Hepatocyte (in vitro differentiated cells): Measurements from ENCODE around the gene MRPS18B. TPM values are rescaled to one million over a fixed set of nuclear protein-coding genes. Genes with fewer than 3 reads are reported as not detected.

ENCODE experiments used
- DNase-seq: peaks from one replicate; pipeline ENCODE4 v3.0.0-alpha.2; 2016; ENCODE audit warnings: low spot score
- H2AFZ ChIP-seq: fragments of 200-600 bp; sonication (generic); 2 replicates; pipeline ENCODE4 v1.6.0; 2016; ENCODE audit warnings: antibody characterized with exemption, mild to moderate bottlenecking
- H3K27ac ChIP-seq: fragments of 200-600 bp; sonication (generic); 2 replicates; pipeline ENCODE4 v1.5.1; 2016; ENCODE audit warnings: mild to moderate bottlenecking
- H3K27me3 ChIP-seq: fragments of 200-600 bp; sonication (generic); 2 replicates; pipeline ENCODE4 v1.6.1; 2016
- H3K36me3 ChIP-seq: fragments of 200-600 bp; sonication (generic); replicated peaks from 2 replicates; pipeline ENCODE4 v1.5.1; 2016; ENCODE audit warnings: low read depth; ENCODE audit not compliant: insufficient read depth
- H3K4me1 ChIP-seq: fragments of 200-600 bp; sonication (generic); 2 replicates; pipeline ENCODE4 v1.5.1; 2016; ENCODE audit warnings: mild to moderate bottlenecking, moderate library complexity; ENCODE audit not compliant: insufficient read depth
- H3K4me2 ChIP-seq: fragments of 200-600 bp; sonication (generic); 2 replicates; pipeline ENCODE4 v1.6.0; 2016
- H3K4me3 ChIP-seq: fragments of 200-600 bp; sonication (generic); 2 replicates; pipeline ENCODE4 v1.5.1; 2016; ENCODE audit warnings: mild to moderate bottlenecking
- H3K79me2 ChIP-seq: fragments of 200-600 bp; sonication (generic); 2 replicates; pipeline ENCODE4 v1.6.0; 2017; ENCODE audit warnings: mild to moderate bottlenecking
- H3K9me2 ChIP-seq: fragments of 200-600 bp; sonication (generic); replicated peaks from 2 replicates; pipeline ENCODE4 v1.6.0; 2017; ENCODE audit warnings: mild to moderate bottlenecking; ENCODE audit not compliant: insufficient read depth
- H3K9me3 ChIP-seq: fragments of 200-600 bp; sonication (generic); 2 replicates; pipeline ENCODE4 v1.5.1; 2016; ENCODE audit warnings: low read depth, mild to moderate bottlenecking
- H4K20me1 ChIP-seq: fragments of 200-600 bp; sonication (generic); 2 replicates; pipeline ENCODE4 v1.6.0; 2016; ENCODE audit warnings: mild to moderate bottlenecking; ENCODE audit not compliant: insufficient read depth, poor library complexity, severe bottlenecking
- CTCF ChIP-seq: fragments of 200-600 bp; sonication (generic); IDR thresholded peaks from 2 replicates; pipeline ENCODE4 v1.5.1; 2016; ENCODE audit warnings: antibody characterized with exemption, mild to moderate bottlenecking; ENCODE audit not compliant: poor library complexity
- EZH2 ChIP-seq: fragments of 200-600 bp; sonication (generic); IDR thresholded peaks from 2 replicates; pipeline ENCODE4 v1.6.1; 2016; ENCODE audit warnings: antibody characterized with exemption, mild to moderate bottlenecking, borderline replicate concordance
- EZH2phosphoT487 ChIP-seq: fragments of 200-600 bp; sonication (generic); IDR thresholded peaks from one replicate; pipeline ENCODE4 v1.6.1; 2018; ENCODE audit warnings: antibody characterized with exemption, mild to moderate bottlenecking, low read depth, moderate library complexity; ENCODE audit not compliant: unreplicated experiment, severe bottlenecking
- WGBS: methylation state at CpG from one replicate; pipeline ENCODE4 v1.1.6; 2016; ENCODE audit warnings: low lambda C conversion rate; ENCODE audit errors: missing lambda C conversion rate; 5-methylcytosine and 5-hydroxymethylcytosine counted together
- polyA plus RNA-seq: library from polyadenylated mRNA; unstranded; fragments of >200 nt; fragmentation: Nextera tagmentation; extraction: Ambion mirVana; gene quantifications from 2 replicates; pipeline ENCODE4 v1.2.1, GENCODE V29; 2016
- total RNA-seq: library from RNA; depleted of rRNA; stranded (reverse); fragments of >200 nt; gene quantifications from 2 replicates; pipeline ENCODE4 v1.2.3, GENCODE V29; 2014

Gene MRPS18B
- total and polyA plus RNA-seq, 2 experiments from 2014 or later, result 38.7 to 59.4 TPM

DNA sequence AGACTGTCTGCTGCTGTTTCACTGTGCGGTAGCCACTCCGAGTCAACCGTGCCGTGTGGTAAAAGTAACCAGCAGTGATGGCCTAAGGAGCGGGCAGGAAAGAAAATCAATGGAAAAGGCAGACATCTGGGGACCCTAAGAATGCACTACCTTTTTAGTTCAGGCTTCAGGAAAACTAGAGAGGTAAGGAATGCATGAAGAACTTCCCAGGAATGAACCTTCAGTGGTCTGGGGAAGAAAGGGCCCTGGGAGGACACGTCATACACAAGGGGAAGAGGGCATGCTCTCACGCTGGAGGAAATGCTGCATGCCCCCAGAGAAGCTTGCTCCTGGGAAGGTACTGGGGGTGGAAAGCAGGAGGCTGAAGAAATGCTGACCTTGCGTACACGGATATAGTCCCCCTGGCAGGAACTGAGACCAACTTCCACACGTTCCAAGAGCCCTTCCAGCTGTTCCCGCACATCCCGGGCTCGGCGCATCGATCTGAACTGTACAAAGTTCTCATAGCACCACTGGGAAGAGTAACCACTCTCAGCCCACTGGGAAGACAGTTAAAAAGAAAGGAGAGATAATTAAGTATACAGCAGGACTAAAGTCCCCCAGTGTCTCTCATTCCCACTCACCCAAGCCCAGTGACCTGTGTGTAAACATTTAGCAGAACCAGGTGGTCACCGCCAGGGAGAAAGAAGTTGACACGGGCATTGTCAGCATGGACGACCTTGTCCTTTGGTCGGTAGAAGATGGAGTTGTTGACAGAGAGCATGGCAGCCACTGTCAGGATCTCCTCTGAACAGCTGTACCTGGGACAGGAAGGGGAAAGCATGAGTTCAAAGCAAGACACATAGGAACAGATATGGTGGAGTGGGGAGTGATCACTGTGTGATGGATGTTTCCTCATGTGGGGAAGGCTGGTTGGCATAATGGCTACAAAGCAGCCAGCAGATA lies 37.4 kb downstream of the MRPS18B start:
- H3K4me3 ChIP-seq, result no peak overlapping the region
- no peaks in the 10 kb centered on the region for H4K20me1 ChIP-seq
- no peaks in the 10 kb centered on the region for H3K4me1 ChIP-seq
- H3K9me2 ChIP-seq, result no peaks in the 10 kb centered on the region
- H3K36me3 ChIP-seq, result peaks cover 5% of the 10 kb centered on the region
- no peaks in the 10 kb centered on the region for H3K79me2 ChIP-seq
- H3K4me2 ChIP-seq, result no peak overlapping the region
- no peaks in the 10 kb centered on the region for H3K9me3 ChIP-seq
- DNase-seq, result no peak
- no peak for TF ChIP-seq EZH2
- TF ChIP-seq EZH2phosphoT487, result no peak
- no peak for TF ChIP-seq CTCF
- H3K27ac ChIP-seq, result no peak overlapping the region
- whole genome bisulfite sequencing, result 90% methylated on average over 19 of the region's 19 CpGs
- H3K27me3 ChIP-seq, result no peaks in the 10 kb centered on the region
- H2AFZ ChIP-seq, result no peak overlapping the region

- 96% methylated on average over 3 of the region's 3 CpGs for WGBS
- H2AFZ ChIP-seq, result no peak overlapping the region
- H3K27me3 ChIP-seq, result no peaks in the 10 kb centered on the region
- no peak for TF ChIP-seq CTCF
- TF ChIP-seq EZH2, result no peak
- TF ChIP-seq EZH2phosphoT487, result no peak
- no peak for DNase-seq
- H3K4me2 ChIP-seq, result no peak overlapping the region
- H4K20me1 ChIP-seq, result no peaks in the 10 kb centered on the region
- H3K27ac ChIP-seq, result no peak overlapping the region
- no peaks in the 10 kb centered on the region for H3K9me3 ChIP-seq
- H3K4me3 ChIP-seq, result no peak overlapping the region
- H3K36me3 ChIP-seq, result peaks cover 5% of the 10 kb centered on the region
- H3K4me1 ChIP-seq, result no peaks in the 10 kb centered on the region
- no peaks in the 10 kb centered on the region for H3K9me2 ChIP-seq
- no peaks in the 10 kb centered on the region for H3K79me2 ChIP-seq
Measured at GRCh38 chr6:30655743-30656094, 38.1 kb downstream of the MRPS18B start.

DNA sequence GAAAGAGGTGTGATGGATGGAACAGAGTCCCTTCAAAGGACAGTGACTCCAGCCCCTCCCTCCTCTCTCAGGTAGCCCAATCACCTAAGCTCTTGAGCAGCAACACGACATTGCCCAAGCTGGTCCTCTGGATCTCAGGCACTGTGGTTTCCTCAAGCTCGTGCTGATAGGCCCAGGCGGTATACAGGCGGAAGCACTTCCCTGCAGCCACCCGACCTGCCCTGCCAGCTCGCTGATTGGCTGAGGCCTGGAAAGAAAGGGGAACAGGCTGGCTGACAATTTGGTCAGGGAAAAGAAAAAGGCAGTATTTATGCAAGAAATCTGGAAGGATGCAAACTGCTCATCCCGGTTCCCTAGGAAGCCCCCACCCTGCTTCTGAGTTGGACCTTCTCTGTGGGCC lies 38.9 kb downstream of the MRPS18B start:
- WGBS, result 87% methylated on average over 7 of the region's 7 CpGs
- Histone ChIP-seq H3K9me2 (no peaks in the 10 kb centered on the region), H3K4me3 (no peak overlapping the region), H2AFZ (no peak overlapping the region), H3K4me1 (no peaks in the 10 kb centered on the region), H3K4me2 (no peak overlapping the region), H3K27ac (no peak overlapping the region), H3K36me3 (peaks cover 5% of the 10 kb centered on the region), H3K79me2 (no peaks in the 10 kb centered on the region), H3K27me3 (no peaks in the 10 kb centered on the region), H4K20me1 (no peaks in the 10 kb centered on the region), H3K9me3 (no peaks in the 10 kb centered on the region)
- DNase-seq, result no peak
- TF ChIP-seq EZH2 (no peak), EZH2phosphoT487 (no peak), CTCF (no peak)
